Erythroblast (primary cell): Measurements from ENCODE around the gene TBRG4.

Experiments
- GATA1 ChIP-seq: IDR thresholded peaks from 2 replicates; pipeline ENCODE4 v1.6.1; 2011; ENCODE audit warnings: low read depth, mild to moderate bottlenecking, control low read depth, low read length, moderate library complexity
- POLR2A ChIP-seq: IDR thresholded peaks from 2 replicates; pipeline ENCODE4 v1.6.1; 2011; ENCODE audit warnings: mild to moderate bottlenecking, low read length

DNA sequence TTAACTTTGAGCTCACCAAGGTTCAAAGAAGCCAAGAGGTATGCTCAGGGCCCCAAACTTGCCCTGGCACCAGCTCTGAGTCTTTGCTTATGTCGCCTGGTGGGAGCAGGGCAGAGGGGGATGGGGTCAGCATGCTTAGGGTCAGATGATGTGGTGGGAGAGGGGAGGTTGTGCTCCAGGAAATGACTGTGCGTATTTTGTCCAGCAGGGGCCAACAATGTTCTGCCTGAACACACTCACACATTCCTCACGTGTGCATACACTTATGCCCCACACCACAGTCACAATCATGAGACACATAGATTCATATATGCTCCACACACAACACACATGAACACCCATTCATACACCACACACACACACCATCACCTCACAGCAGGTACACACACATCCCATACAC lies 41.7 kb upstream of the TBRG4 start:
- TF ChIP-seq POLR2A (no peak), GATA1 (no peak)
